Activated CD8-positive, alpha-beta memory T cell treated with anti-CD3 and anti-CD28 coated beads for 1 hour (primary cell): ENCODE measurements around the gene CALHM1.
A peak's percentile ranks its signal among the peaks of the same experiment; 100 is the strongest.
"Not testable (repeated sequence)": the region's sequence is repeated elsewhere in the genome, so short reads cannot be mapped to it uniquely, and the experiment has no call there.

ENCODE experiments used
- DNase-seq, 2 donors: peaks; one replicate each; pipeline ENCODE4 v3.0.0-alpha.2; 2020; ENCODE audit warnings: low read depth in 1 of 2; ENCODE audit errors: extremely low read depth in 1 of 2

The CALHM1 gene

DNA sequence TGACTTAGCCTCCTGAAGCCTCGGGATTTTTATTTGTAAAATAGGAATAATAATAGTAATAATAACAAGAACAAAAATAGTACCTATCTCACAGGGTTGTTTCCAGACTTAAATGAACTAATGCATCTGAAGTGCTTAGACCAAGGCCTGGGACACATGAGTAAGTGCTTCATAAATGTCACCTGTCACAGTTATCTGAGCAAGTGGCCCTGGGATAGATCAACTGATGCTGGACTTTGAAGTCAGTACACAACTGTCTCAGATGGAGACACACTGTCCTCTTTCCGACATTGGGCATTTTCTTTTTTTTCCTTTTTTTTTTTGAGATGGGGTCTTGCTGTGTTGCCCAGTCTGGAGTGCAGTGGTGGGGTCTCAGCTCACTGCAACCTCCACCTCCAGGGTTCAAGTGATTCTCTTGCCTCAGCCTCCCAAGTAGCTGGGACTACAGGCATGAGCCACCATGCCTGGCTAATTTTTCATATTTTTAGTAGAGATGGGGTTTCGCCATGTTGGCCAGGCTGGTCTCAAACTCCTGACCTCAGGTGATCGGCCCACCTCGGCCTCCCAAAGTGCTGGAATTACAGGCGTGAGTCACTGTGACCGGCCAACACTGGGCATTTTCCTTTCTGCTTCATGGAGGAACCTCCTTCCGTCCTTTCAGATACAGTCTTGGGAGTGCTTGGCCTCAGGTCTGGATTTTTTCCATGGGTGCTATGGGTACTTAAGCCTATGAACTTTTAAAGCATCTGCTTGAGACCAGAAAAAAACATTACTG is 28.1 kb upstream of the CALHM1 start:
- DNase-seq, result not testable (repeated sequence)

DNA sequence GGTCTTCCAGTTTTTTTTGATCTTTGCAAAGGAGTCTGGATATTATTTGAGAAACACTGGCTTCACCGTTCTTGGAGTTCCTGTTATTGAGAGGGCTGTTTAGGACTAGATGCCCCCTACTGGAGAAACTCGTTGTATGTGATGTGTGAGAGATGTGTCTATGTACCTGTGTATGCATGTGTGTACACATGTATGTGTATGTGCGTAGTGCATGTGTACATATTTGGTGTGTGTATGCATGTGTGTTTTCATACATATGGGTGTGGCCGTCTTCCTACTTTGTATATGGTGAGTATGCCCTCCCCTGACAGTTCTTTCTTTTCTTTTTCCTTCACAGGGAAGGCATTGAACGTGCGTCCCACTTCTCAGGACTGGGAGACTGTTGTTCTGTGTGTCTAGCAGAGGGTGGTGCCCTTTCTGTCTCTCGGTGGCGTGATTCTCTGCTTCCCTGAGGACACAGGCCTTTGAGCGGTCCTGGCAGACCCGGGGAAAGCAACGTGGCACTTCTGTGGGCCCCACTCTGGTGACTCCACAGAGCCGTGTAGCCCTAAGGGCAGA is 23.4 kb upstream of the CALHM1 start:
- DNase-seq, result peak in 1 of 2 donors; percentile 7

DNA sequence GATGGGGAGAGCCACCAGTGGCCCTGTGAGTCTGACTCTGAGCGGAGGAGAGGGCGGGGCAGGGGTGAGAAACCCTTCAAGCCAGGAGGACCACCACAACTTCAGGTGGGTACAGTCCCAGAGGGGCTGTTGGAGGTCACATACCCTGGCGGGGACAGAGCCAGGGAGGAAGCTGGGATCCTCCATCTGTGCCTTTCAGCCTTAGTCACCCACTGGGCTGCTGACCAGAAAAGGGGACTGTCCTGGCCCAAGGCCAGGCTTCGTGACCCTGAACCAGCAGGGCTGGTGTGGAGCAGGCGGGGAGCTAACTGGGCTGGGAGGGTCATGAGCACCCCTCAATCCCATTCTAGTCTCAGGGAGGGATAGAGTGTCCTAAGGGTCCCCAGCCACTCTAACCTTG is 21.8 kb upstream of the CALHM1 start:
- DNase-seq, result no peak

DNA sequence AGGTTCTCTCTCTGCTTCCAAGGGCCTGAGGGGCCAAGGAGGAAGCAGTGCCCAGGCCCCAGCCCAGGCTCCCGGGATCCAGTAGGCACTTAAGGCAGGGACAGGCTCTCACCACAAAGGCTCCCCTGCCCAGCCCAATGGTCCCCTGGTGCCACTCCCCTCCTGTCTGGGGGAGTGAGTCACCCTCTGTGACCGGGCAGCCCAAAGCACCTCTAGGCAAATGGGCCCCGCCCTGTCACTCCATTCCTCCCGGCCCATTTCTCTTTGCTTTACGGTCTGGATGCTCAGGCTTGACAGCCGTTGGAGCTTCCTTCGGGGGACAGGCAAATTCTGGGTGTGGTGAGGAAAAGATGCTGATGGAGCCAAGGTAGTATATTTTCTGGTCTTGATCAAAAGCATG is 20.4 kb upstream of the CALHM1 start, which contains the start of gene CALHM3:
Gene CALHM3 (minus strand): TSS at position 106 of the 400 bp plus-strand sequence. CDS start 208 bp downstream, outside the sequence.
- no peak for DNase-seq

DNA sequence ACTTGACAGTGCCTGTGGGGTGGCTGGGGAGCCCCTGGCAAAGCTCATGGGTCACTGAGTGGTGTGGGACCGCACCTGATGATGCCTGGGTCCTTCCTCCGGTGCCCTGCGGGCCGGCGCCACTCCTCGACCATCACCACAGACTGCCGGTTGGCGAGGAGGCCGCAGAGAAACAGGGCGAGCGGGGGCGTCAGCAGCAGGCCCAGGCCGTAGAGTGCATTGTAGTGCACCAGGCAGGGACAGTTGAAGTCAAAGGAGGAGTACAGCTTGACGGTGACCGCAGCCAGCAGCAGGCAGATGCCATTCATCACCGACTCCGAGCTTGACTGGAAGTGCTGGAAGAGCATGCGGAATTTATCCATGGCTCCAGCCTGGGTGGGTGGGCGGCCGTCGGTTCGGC is 20.0 kb upstream of the CALHM1 start:
- no peak for DNase-seq

DNA sequence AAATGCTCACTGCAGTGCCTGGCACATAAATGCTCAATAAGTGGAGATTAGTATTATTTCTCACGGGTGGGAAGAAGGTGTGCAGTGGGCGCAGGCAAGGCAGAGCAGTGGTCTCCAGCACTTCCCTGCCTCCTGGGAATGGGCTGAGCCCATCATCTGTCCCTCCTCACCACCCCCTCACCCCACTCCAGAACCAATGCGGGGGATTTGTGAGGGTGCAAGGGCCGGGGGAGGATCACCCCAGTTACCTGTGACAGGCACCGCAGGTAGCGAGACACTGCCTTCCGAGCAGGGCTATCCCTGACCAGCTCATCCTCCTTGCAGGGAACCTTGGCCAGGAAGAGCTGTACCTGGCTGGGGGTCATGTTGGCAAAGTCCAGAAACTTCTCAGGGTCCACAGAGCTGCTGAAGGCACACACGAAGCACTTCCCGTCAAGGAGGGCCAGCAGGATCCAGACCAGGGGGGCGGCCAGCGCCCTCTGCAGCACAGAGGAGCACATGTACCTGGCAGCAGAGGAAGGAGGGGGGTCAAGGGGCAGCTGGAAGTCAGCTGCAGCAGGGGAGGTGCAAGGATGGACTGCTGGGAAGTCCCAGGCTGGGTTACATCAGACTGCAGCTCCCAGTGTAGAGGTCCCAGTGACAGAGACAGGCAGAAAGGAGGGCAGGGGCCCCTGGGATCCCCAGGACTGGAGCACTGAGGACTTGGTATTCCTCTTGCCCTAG is 17.5 kb upstream of the CALHM1 start:
- no peak for DNase-seq

DNA sequence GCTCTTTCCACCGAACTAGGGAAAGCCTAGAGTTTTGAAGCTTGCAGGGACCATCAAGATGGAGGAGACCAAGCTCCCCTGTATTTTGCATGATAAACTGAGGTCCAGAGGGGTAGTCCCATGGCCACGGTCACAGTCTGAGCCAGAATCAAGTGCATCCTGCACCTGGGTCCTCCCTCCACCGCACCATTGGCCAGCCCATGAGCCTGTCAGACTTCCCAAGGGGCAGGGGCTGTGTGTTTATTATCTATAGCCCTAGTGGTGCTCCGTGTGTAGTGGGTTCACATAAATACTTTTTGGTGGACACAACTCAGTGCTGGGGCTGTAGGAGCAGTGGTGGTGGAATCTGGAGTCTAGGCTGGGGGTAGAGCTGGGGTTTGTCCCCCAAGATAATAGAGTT is 16.7 kb upstream of the CALHM1 start:
- DNase-seq, result no peak

DNA sequence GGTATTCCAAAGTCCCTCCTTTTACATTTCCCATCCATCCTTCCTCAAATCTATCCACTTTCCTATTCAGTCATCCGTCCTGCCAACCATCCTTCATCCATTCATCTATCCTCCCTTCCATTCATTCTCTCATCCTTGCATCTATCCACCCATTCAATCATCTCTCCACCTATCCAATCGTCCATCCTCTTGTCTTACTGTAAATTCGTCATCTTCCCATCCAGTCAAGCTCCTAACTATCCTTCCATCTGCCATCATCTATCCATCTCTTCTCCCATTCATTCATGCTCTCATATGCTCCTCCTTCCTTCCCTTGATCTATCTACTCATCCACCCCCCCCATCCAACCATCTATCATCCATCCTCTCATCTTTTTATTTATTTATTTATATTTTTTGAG is 15.4 kb upstream of the CALHM1 start:
- no peak for DNase-seq

DNA sequence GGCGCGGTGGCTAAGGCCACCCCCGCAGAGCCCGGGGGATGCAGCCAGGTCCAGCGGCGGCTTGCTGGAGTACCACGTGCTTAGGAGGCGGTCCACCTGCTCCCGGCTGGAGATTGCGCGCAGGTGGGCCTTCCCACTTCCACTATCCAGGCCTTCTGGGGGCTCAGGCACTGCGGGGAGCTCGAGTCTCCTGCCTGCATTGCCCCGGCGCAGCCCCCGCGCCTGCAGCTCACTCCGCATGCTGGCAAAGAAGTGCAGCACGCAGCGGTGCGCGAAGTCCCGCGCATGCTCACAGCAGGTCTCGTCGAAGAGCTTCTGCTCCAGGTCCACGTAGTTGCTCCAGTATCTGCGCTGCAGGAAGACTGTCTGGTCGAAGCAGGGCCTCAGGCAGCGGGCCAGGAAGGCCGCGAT is 14.6 kb upstream of the CALHM1 start:
- DNase-seq, result no peak

DNA sequence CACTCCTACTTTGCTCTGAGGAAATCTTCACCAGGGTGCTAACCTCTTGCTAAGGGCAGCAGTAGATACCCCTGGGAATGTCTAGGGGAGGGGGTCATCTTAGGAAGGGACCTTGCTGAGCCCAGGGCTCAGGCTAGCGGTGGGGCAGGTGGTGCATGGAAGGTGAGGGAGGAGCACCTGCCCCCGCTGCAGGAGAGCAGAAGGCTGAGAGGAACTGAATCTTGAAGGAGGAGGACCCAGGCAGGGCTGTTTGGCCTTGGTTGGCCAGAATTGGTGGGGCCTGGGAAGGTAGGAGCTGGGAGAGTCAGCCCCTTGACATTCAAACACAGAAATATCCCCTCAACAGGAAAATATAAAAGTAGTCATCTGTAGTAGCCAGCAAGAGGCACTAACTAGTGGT is 13.3 kb upstream of the CALHM1 start:
- no peak for DNase-seq

DNA sequence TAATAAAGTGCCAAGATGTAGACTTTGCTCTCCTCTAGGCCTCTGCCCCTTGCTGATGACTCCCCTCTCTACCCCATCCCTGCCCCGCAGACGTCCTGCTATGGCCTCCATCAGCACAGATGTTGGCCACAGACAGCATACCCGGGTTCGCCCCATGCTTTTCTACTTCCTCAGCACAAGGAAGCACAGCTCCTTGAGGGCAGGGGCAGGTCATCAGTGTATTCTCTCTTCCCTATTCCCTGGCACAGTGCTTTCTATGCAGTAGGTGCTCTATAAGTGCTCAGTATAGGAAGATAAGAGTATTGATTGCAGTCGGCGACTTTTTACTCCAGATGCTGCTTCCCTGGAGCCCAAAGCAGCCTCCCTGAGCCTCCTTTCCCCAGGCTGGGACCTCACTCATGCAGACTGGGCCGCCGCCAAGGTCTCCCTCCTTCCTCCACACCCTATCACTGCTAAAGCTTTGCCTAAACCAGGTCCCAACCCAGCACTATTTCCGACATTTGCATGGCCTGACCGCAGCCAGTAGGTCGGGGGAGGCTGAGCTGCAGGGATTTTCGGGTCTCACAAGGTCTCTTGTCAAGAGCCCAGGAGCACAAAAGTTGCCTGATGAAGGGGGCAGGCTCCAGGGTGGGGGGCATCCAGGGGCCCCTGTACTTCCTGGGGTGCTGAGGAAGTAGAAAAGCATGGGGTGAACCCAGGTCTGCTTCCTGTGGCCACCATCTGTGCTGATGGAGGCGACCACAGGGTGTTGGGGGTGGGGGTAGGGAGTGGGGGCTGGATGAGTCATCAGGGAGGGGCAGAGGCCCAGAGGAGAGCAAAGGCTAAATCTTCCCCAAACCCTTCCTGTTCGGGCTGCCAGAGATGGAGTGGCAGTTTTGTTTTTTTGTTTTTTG is 12.3 kb upstream of the CALHM1 start:
- peak; percentile 35 to 56 for DNase-seq

DNA sequence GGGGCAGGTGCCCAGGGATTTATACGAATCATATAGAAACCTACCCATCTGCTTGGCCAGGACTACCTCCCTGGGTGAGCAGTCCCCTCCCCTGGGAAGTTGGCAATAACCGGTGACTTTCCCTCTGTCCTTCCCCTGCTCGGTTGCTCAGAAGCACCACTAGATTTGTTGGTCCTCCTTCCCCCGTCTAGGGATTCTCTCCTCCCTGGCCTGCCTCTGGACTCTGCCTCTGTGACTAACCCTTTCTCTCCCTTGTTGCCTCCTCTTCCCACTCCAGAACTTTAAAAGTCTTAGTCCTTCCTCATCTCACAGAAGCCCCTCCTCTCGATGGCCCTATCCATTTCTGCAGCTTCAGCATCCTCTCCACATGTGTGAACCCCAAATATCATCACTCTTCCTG is 10.5 kb upstream of the CALHM1 start:
- DNase-seq, result no peak

DNA sequence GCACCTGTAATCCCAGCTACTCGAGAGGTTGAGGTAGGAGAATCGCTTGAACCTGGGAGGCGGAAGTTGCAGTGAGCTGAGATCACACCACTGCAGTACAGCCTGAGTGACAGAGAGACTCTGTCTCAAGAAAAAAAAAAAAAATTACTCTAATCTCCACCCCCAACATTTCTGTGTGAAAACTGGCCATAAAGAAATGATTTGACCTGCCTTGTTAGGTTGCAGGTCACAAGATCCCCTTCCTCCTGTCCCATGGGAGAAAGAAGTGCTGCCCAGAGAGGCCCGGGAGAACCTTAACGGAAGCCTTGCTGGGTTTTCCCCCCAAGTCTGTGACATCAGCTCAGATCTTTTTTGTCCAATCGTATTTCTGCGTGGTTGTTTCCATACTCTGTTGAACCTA is 8.7 kb upstream of the CALHM1 start:
- no peak for DNase-seq

DNA sequence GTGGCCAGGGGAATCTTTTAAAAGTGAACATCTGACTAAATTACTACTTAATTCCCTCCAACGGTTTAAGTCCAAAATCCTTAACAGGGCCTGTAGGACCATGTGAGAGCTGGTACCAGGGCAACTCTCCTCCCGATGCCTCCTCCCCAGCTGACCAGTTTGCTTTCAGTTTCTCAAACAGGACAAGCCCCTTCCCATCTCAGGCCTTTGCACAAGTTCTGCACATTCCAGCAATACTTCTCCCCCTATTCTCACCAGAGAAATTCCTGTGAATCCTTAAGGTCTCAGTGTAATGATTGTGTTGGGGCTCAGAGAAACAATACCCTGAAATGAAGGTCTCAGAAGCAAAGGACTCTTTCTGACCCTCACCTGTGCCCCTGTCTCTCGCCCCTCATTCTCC is 8.0 kb upstream of the CALHM1 start:
- no peak for DNase-seq

DNA sequence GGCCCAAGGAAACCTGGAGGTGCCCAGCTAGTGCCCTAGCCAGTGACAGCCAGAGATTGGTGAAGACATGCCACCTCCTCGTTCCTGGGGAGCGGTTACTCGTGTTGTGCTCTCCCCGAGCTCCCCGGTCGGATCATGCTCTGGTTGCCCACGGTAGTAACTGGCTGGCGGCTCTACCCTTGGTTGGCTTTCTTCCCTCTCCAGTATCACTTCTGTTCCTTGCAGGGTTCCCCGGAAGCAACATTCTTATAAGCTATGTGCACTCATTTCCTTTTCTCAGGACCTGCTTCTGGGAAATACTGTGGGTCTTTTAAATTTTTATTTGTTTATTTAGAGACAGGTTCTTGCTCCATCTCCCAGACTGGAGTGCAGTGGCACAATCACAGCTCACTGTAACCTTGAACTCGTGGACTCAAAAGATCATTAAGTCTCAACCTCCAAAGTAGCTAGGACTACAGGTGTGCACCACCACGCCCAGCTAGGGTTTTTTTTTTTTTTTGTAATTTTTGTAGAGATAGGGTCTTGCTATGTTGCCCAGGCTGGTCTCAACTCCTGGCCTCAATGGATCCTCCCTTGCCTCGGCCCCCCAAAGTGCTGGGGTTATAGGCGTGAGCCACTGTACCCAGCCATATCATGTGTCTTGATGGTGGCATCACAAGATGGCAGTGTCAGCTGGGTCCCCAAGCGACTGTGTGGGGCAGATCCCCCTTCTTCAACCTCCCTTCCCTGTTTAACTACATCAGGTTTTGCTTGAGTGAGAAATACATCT is 6.9 kb upstream of the CALHM1 start:
- DNase-seq, result no peak

DNA sequence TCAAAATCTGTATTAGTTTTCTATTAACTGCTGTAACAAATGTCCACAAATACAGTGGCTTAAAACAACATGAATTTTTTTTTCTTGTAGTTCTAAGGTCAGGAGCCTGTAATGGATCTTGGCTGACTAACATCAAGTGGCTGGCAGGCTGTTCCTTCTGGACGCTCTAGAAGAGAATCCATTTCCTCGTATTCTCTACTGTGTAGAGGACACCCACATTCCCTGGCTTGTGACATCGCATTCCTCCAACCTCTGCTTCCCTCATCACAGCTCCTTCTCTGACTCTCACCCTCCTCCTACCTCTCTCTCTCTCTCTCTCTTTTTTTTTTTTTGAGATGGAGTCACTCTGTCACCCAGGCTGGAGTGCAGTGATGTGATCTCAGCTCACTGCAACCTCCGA is 4.8 kb upstream of the CALHM1 start:
- DNase-seq, result no peak

DNA sequence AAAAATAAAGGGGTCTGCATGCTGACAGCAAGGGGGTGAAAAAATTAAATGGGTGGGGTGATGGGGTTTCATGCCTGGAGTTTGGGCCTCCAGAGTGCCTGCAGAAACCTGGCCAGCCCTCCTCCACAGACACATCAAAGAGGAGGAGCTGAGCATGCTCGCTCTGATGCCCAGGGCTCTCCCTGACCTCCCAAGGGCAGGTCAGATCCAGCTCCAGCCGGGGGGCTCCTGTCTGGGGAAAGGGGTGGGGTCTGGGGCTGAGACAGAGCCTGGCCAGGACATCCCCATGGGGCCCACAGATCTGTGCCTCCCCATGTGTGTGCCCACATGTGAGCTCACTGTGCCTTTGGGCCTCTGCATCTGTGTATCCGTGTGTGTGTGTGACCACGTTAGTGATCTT is 915 bp upstream of the CALHM1 start:
- no peak for DNase-seq

DNA sequence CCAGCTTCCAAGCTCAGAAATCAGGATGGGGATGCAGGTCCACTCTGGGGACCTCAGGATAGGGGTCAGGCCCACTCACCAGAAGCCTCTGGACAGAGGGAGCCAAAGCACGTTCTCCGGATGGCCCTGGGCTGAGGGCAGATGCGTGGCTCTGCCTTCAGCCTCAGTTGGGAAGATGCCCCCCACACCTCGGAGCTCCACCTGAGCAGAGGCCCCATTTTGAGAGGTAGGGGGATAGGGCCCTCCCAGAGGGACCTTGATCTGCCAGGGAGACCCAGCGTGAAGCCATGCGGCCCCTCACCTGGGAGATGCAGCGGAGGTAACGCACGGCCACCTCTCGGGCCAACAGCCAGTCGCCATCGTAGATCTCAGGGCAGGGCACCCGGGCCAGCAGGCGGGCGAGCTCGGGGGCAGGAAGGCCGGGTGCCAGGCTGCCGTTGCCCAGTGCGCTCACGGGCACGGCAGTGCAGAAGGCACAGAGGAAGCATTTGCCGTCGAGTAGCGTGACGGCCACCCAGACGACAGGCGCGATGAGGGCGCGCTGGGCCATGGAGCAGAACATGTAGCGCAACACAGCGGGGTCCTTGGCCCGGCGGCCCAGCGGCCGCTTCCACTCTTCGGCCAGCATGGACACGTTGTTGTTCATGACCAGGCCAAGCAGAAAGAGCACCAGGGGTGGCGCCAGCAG is 660 bp downstream of the CALHM1 start:
- DNase-seq, result no peak

DNA sequence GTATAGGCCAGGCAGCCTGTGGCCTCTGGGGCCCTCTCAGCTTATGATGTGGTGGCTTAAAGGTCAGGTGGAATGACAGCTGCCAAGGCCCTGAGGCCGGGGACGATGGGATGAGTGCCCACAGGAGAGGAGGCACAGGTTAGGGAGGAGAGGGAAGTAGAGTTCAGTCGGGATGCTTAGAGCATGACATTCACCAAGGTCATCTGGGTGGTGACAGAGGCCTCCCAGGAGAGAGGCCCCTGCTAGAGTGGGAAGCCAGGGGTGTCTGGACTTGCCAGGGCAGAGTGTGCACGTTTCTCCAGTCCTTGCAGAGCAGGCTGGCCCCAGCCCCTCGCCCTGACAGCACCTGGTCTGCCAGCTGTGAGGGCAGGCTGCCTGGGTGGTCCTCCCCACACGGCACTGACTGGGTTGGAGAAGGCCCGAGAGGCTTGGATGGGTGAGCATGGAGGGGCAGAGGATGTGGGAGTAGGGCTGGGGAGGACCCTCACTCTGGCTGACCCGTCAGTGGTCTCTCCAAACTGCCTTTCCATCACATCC is 1.5 kb downstream of the CALHM1 start:
- DNase-seq, result no peak
